Stimulated activated naive B cell treated with anti-CD40 and anti-IgM and Interleukin-4, amounts not matched to agents 10 μg/mL and 1 μg/mL and 100 μg/mL, for 72 hours (primary cell): ENCODE results near the gene FAM3A.

Source experiments
- ATAC-seq, 2 donors: fragments of 150-1000 bp; cut with Tn5 transposase; replicated peaks; 2 replicates each; pipeline ENCODE4 v1.10.0; 2021; ENCODE audit warnings: moderate library complexity in 1 of 2
- DNase-seq: peaks from one replicate; pipeline ENCODE4 v3.0.0; 2021
- H3K27ac Mint-ChIP-seq: one replicate; pipeline ENCODE4 v1.8.0; 2022; ENCODE audit warnings: mild to moderate bottlenecking, mixed read lengths
- H3K27me3 Mint-ChIP-seq, 2 donors: one replicate each; pipeline ENCODE4 v1.8.0; 2022; ENCODE audit warnings: mixed read lengths in 2 of 2
- H3K36me3 Mint-ChIP-seq, 2 donors: one replicate each; pipeline ENCODE4 v1.8.0; 2022; ENCODE audit warnings: mixed read lengths in 2 of 2, mild to moderate bottlenecking in 1 of 2
- H3K4me1 Mint-ChIP-seq, 2 donors: one replicate each; pipeline ENCODE4 v1.8.0; 2022; ENCODE audit warnings: mixed read lengths in 2 of 2, mild to moderate bottlenecking in 1 of 2
- H3K4me3 Mint-ChIP-seq, 2 donors: one replicate each; pipeline ENCODE4 v1.8.0; 2022; ENCODE audit warnings: mild to moderate bottlenecking in 2 of 2, mixed read lengths in 2 of 2, moderate library complexity in 1 of 2
- H3K9me3 Mint-ChIP-seq, 2 donors: one replicate each; pipeline ENCODE4 v1.8.0; 2022; ENCODE audit warnings: mixed read lengths in 2 of 2, mild to moderate bottlenecking in 1 of 2

The FAM3A gene

DNA sequence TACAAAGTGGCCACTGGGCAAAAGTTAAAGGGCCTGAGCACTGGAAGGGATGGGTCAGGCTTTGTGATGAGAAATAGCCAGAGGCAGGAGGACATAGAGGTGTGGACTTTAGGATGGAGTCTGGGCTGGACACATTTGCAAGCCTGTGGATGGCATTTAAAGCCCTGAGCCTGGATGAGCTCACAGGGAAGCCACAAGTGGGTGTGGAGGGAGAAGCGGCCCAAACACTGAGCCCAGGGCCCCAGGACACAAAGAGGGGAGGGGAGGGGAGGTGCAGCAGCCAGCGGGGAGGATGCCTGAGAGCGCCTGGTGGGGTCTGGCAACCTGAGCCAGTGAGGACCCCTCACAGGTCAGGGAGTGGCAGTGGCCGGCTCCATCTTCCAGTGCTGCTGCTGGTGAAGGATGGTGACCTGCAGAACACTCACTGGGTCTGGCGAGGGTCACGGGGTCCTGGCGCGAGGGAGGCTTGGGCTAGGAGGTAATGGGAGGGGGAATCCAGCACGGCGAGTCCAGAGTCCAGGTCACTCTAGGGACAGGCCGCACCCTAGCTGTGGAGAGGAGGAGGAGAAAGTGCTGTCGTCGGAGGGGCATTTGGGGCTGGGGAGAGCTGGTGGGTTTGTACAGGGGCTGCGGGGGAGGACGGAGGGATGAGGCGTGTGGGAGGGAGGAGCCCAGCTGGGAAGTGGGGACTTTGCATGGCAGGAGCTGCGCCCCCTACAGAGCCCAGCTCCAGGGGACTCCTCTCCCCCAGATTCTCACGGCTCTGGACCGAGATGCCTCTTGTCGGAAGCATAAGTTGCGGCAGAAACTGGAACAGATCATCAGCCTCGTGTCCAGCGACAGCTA, 44.0 kb downstream of the FAM3A start:
- no peak overlapping the region for H3K27ac Mint-ChIP-seq
- no peaks in the 10 kb centered on the region for H3K27me3 Mint-ChIP-seq
- H3K36me3 Mint-ChIP-seq = peaks cover 11 to 21% of the 10 kb centered on the region in 2 donors
- no peak overlapping the region for H3K4me3 Mint-ChIP-seq
- no peaks in the 10 kb centered on the region for H3K9me3 Mint-ChIP-seq
- ATAC-seq = no peak
- DNase-seq = no peak
- H3K4me1 Mint-ChIP-seq = peaks cover 6 to 12% of the 10 kb centered on the region in 2 donors

DNA sequence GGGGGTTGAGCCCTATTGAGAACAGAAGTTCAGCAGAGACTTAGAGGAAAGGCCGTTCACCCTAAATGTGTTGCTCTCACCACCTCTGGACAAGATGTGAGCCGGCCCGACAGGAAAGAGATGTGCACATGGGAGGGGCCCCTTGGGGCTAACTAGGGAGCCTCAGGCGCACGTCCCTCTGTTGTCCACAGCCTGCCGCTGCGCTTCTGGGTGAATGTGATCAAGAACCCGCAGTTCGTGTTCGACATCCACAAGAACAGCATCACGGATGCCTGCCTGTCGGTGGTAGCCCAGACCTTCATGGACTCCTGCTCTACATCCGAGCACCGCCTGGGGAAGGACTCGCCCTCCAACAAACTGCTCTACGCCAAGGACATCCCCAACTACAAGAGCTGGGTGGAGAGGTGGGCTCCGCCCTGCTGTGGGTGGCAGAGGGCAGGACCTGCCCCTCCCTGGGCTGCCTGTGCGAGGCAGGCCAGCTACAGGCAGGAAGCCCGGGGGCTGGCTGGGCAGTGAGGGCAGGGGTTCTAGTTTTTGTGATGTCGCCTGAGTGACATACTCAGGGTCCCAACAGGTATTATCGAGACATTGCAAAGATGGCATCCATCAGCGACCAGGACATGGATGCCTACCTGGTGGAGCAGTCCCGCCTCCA, 45.0 kb downstream of the FAM3A start:
- peaks cover 6 to 7% of the 10 kb centered on the region in 2 donors for H3K4me1 Mint-ChIP-seq
- DNase-seq (no peak), ATAC-seq (no peak)
- no peak overlapping the region for H3K27ac Mint-ChIP-seq
- H3K36me3 Mint-ChIP-seq = peaks cover 16 to 28% of the 10 kb centered on the region in 2 donors
- no peaks in the 10 kb centered on the region for H3K9me3 Mint-ChIP-seq
- no peak overlapping the region for H3K4me3 Mint-ChIP-seq
- no peaks in the 10 kb centered on the region for H3K27me3 Mint-ChIP-seq

DNA sequence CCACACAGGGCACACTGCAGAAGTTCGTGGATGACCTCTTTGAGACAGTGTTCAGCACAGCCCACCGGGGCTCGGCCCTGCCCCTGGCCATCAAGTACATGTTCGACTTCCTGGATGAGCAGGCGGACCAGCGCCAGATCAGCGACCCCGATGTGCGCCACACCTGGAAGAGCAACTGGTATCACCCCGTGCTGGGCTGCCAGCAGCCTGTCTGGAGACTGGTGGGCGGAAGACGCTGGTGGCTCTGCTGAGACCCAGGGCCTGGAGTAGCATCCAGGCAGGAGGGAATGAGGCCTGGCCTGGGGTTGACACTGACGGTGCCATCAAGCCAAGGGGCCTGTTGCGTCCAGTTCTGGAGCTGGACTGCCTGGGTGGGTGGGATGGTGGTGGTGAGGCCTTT, 45.6 kb downstream of the FAM3A start:
- ATAC-seq (no peak), DNase-seq (no peak)
- H3K4me3 Mint-ChIP-seq = no peak overlapping the region
- H3K36me3 Mint-ChIP-seq = peaks cover 19 to 31% of the 10 kb centered on the region in 2 donors
- H3K27ac Mint-ChIP-seq = no peak overlapping the region
- H3K4me1 Mint-ChIP-seq = peaks cover 3 to 5% of the 10 kb centered on the region in 2 donors
- no peaks in the 10 kb centered on the region for H3K9me3 Mint-ChIP-seq
- H3K27me3 Mint-ChIP-seq = no peaks in the 10 kb centered on the region

DNA sequence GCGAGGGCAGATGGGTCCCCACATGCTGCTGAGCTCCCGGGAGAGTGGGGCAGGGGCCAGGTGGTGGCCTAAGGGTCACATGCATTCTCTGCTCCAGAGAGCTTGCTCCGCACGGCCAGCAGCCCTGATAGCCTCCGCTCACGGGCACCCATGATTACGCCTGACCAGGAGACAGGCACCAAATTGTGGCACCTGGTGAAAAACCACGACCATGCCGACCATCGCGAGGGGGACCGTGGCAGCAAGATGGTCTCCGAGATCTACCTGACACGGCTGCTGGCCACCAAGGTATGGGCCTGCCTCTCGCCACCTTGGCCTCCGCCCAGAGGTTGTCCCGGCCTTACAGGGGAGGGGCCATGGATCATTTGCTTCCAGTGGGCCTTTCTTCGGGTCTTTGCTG, 46.2 kb downstream of the FAM3A start:
- no peak overlapping the region for H3K4me3 Mint-ChIP-seq
- H3K27ac Mint-ChIP-seq = no peak overlapping the region
- ATAC-seq = no peak
- H3K36me3 Mint-ChIP-seq = peaks cover 20 to 31% of the 10 kb centered on the region in 2 donors
- no peak for DNase-seq
- peaks cover 0 to 3% of the 10 kb centered on the region in 2 donors for H3K4me1 Mint-ChIP-seq
- H3K9me3 Mint-ChIP-seq = no peaks in the 10 kb centered on the region
- no peaks in the 10 kb centered on the region for H3K27me3 Mint-ChIP-seq

DNA sequence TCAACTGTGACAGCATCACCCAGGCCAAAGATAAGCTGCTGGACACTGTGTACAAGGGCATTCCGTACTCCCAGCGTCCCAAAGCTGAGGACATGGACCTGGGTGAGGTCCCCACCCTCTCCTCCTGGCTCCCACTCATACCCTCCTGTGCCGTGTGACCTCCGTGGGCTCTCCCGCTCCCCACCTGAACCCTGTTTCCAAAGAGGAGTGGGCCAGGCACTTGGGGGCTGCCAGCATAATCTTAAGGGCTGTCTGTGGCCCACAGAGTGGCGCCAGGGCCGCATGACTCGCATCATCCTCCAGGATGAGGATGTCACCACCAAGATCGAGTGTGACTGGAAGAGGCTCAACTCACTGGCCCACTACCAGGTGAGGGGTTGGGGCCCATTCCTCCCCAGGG, 46.9 kb downstream of the FAM3A start:
- Mint-ChIP-seq H3K4me3 (no peak overlapping the region), H3K36me3 (peaks cover 20 to 31% of the 10 kb centered on the region in 2 donors), H3K27me3 (no peaks in the 10 kb centered on the region), H3K4me1 (peaks cover 0 to 3% of the 10 kb centered on the region in 2 donors), H3K27ac (no peak overlapping the region), H3K9me3 (no peaks in the 10 kb centered on the region)
- ATAC-seq (no peak), DNase-seq (no peak)

DNA sequence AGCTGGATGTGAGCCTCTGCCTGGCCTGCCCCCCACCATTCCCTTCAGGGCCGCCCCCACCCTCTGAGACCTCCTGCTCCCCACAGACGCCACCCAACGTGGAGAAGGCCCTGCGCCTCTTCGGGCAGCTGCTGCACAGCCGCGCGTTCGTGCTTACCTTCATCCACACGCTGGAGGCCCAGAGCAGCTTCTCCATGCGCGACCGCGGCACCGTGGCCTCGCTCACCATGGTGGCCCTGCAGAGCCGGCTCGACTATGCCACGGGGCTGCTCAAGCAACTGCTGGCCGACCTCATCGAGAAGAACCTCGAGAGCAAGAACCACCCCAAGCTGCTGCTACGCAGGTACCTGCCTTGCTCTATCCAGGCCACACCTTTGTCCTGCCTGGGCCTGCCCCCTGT, 47.8 kb downstream of the FAM3A start:
- peaks cover 18 to 31% of the 10 kb centered on the region in 2 donors for H3K36me3 Mint-ChIP-seq

DNA sequence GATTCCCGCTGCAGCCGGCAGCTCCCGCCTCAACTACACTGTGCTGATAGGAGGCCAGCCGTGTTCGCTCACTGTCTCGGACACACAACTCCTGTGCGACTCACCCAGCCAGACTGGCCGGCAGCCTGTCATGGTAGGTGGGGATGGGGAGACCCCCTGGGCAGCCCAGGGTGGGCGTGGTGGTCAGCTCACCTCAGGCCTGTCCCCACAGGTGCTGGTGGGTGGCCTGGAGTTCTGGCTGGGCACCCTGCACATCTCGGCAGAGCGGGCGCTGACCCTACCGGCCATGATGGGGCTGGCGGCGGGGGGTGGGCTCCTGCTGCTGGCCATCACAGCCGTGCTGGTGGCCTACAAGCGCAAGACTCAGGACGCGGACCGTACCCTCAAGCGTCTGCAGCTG, 48.5 kb downstream of the FAM3A start:
- H3K36me3 Mint-ChIP-seq = peaks cover 15 to 35% of the 10 kb centered on the region in 2 donors
- H3K4me1 Mint-ChIP-seq = peaks cover 0 to 3% of the 10 kb centered on the region in 2 donors
- ATAC-seq = no peak

More for the DNA sequence above, 47.8 kb downstream of the FAM3A start:
- Mint-ChIP-seq H3K27me3 (no peaks in the 10 kb centered on the region), H3K4me3 (no peak overlapping the region), H3K9me3 (no peaks in the 10 kb centered on the region), H3K27ac (no peak overlapping the region), H3K4me1 (peaks cover 0 to 3% of the 10 kb centered on the region in 2 donors)
- DNase-seq = no peak
- no peak for ATAC-seq

DNA sequence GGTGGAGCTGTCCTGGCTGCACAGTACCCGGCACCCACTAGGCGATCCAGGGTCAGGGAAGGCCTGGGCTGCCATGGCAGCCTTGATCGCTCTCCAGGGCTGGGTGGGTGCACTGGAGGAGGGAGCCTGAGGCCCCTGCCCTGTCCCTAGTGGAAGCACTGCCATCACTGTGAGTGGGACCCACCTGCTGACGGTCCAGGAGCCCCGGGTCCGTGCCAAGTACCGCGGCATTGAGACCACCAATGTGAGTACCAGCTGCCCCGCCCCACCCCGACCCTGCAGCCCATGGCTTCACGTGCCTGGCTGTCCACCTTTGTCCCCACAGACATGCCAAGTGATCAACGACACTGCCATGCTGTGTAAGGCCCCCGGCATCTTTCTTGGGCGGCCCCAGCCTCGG, 49.1 kb downstream of the FAM3A start:
- H3K36me3 Mint-ChIP-seq = peaks cover 18 to 33% of the 10 kb centered on the region in 2 donors
- H3K4me1 Mint-ChIP-seq = no peaks in the 10 kb centered on the region
- no peak overlapping the region for H3K27ac Mint-ChIP-seq
- ATAC-seq (no peak), DNase-seq (no peak)
- no peaks in the 10 kb centered on the region for H3K9me3 Mint-ChIP-seq
- H3K4me3 Mint-ChIP-seq = no peak overlapping the region
- no peaks in the 10 kb centered on the region for H3K27me3 Mint-ChIP-seq

More for the DNA sequence above, 48.5 kb downstream of the FAM3A start:
- DNase-seq = no peak
- Mint-ChIP-seq H3K9me3 (no peaks in the 10 kb centered on the region), H3K4me3 (no peak overlapping the region), H3K27ac (no peak overlapping the region), H3K27me3 (no peaks in the 10 kb centered on the region)

DNA sequence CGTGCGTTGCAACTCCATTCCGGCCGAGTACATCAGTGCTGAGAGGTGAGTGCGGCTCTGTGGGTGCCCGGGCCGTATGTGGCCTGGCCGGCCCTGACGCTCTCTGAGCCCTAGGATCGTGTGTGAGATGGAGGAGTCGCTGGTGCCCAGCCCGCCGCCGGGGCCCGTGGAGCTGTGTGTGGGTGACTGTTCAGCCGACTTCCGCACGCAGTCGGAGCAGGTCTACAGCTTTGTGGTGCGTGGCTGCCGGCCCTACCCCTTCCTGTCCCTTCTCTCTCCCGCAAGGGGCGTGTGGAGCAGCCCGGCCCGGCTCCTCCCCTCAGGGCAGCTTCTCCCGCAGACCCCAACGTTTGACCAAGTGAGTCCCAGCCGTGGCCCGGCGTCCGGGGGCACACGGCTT, 50.0 kb downstream of the FAM3A start:
- Mint-ChIP-seq H3K36me3 (peaks cover 24 to 36% of the 10 kb centered on the region in 2 donors), H3K9me3 (no peaks in the 10 kb centered on the region), H3K4me3 (no peak overlapping the region), H3K27me3 (no peaks in the 10 kb centered on the region), H3K27ac (no peak overlapping the region), H3K4me1 (peaks cover 0 to 5% of the 10 kb centered on the region in 2 donors)
- DNase-seq = no peak
- no peak for ATAC-seq

DNA sequence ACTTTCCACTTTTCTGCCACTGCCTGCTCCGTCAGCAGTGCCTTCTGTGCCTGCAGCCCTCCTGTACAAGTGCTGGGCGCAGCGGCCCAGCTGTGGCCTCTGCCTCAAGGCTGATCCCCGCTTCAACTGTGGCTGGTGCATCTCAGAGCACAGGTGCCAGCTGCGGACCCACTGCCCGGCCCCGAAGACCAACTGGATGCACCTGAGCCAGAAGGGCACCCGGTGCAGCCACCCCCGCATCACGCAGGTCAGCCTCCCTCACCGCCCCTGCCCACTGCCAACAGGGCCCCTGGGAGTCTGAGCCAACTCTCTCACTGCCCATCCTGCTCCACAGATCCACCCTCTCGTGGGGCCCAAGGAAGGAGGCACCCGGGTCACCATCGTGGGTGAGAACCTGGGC, 50.4 kb downstream of the FAM3A start:
- ATAC-seq (no peak), DNase-seq (no peak)
- H3K36me3 Mint-ChIP-seq = peaks cover 24 to 34% of the 10 kb centered on the region in 2 donors
- H3K4me1 Mint-ChIP-seq = peaks cover 3 to 5% of the 10 kb centered on the region in 2 donors
- H3K9me3 Mint-ChIP-seq = no peaks in the 10 kb centered on the region
- H3K4me3 Mint-ChIP-seq = no peak overlapping the region
- no peak overlapping the region for H3K27ac Mint-ChIP-seq
- H3K27me3 Mint-ChIP-seq = no peaks in the 10 kb centered on the region

DNA sequence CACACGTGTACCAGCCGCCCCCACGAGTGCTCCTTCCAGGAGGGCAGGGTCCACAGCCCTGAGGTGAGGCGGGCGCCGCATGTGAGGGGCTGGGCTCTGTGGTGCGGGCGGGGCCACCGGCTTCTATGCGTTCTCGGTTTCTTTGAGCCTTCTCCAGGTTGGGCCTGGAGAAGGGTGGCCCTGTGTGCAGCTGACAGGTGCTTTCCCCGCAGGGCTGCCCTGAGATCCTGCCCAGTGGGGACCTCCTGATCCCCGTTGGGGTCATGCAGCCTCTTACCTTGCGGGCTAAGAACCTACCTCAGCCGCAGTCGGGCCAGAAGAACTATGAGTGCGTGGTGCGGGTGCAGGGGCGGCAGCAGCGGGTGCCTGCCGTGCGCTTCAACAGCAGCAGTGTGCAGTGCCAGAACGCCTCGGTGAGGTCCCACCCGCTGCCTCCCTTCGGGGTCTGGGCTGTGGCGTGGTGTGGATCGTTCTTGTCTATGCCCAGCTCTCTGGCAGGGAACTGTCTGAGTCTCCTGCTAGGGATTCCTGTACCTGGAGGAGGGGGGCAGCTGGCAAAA, 51.1 kb downstream of the FAM3A start:
- Mint-ChIP-seq H3K4me1 (peaks cover 8 to 11% of the 10 kb centered on the region in 2 donors), H3K9me3 (no peaks in the 10 kb centered on the region), H3K36me3 (peaks cover 24 to 30% of the 10 kb centered on the region in 2 donors), H3K4me3 (no peak overlapping the region), H3K27ac (peak overlapping the region; percentile 65), H3K27me3 (no peaks in the 10 kb centered on the region)
- no peak for ATAC-seq
- DNase-seq = no peak

DNA sequence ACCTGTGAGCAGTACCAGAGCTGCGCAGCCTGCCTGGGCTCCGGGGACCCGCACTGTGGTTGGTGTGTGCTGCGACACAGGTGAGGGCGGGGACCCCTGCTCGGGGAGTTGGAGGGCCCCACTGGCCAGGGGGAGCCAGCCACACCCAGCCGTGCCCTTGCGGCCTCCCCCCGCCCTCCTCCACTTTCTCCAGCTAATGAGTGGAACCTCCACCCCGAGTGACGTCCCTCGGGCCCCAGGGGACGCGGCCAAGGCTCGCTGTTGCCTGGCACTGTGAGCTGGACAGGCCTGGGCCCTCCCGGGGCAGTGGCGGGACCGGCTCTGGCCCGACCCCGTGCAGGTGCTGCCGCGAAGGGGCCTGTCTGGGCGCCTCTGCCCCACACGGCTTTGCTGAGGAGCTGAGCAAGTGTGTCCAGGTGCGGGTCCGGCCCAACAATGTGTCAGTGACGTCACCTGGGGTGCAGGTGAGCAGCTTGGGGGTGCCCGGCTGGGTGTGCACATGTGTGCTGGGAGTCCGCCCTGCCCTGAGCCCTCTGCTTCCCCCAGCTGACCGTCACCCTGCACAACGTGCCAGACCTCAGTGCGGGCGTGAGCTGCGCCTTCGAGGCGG, 52.3 kb downstream of the FAM3A start:
- no peak for DNase-seq
- H3K9me3 Mint-ChIP-seq = no peaks in the 10 kb centered on the region
- ATAC-seq = no peak
- H3K27me3 Mint-ChIP-seq = no peaks in the 10 kb centered on the region
- H3K4me3 Mint-ChIP-seq = no peak overlapping the region
- H3K36me3 Mint-ChIP-seq = peaks cover 24 to 30% of the 10 kb centered on the region in 2 donors
- no peak overlapping the region for H3K27ac Mint-ChIP-seq
- H3K4me1 Mint-ChIP-seq = peaks cover 13 to 21% of the 10 kb centered on the region in 2 donors

DNA sequence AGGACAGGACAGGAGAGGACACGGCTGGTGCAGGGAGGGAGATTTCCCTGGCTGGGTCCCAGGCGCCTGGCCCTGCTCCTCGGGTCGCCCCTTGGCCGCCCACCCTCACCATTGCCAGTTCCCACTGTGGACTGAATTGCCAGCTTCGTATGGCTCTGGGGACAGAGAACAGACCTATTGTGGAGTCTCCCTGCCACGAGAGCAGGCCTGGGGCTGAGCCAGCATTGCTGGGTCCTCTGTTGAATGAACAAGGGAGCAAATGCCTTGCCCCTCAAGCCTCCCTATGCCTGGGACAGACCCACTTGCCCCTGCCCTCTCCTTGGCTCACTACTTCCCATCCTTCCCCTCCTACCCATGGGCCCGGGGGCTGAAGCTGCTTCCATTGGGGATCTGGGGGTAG, 53.6 kb downstream of the FAM3A start:
- DNase-seq (no peak), ATAC-seq (no peak)
- Mint-ChIP-seq H3K4me3 (no peak overlapping the region), H3K27me3 (no peaks in the 10 kb centered on the region), H3K9me3 (no peaks in the 10 kb centered on the region), H3K4me1 (peaks cover 13 to 21% of the 10 kb centered on the region in 2 donors), H3K36me3 (peaks cover 24 to 30% of the 10 kb centered on the region in 2 donors), H3K27ac (no peak overlapping the region)

DNA sequence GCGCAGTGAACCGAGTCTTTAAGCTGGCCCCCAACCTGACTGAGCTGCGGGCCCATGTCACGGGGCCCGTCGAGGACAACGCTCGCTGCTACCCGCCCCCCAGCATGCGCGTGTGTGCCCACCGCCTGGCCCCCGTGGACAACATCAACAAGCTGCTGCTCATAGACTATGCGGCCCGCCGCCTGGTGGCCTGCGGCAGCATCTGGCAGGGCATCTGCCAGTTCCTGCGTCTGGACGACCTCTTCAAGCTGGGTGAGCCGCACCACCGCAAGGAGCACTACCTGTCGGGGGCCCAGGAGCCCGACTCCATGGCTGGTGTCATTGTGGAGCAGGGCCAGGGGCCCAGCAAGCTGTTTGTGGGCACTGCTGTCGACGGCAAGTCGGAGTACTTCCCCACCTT, 55.7 kb downstream of the FAM3A start:
- peak overlapping the region; percentile 59 to 83 for H3K4me3 Mint-ChIP-seq
- no peaks in the 10 kb centered on the region for H3K27me3 Mint-ChIP-seq

More for the DNA sequence above, 55.7 kb downstream of the FAM3A start:
- ATAC-seq = no peak
- H3K4me1 Mint-ChIP-seq = peaks cover 13 to 21% of the 10 kb centered on the region in 2 donors
- peaks cover 11 to 16% of the 10 kb centered on the region in 2 donors for H3K36me3 Mint-ChIP-seq
- DNase-seq = no peak
- no peaks in the 10 kb centered on the region for H3K9me3 Mint-ChIP-seq
- H3K27ac Mint-ChIP-seq = no peak overlapping the region
